ENCODE results near the gene SORCS2. TPM values are rescaled to one million over a fixed set of nuclear protein-coding genes. Genes with fewer than 3 reads are reported as not detected.
A peak's percentile ranks its signal among the peaks of the same experiment; 100 is the strongest.

Gene SORCS2
- total RNA-seq, 1 donor: under 0.01 TPM

GRCh38 chr4:7217039-7217438, 24.7 kb downstream of the SORCS2 start:
- DNase-seq (ENCODE audit: low read depth in 2 of 3, low spot score in 2 of 3): no peak

- DNase-seq (ENCODE audit: low read depth in 2 of 3, low spot score in 2 of 3): no peak
Observed at GRCh38 chr4:7217474-7218321, 25.4 kb downstream of the SORCS2 start.

- no peak for DNase-seq (ENCODE audit: low read depth in 2 of 3, low spot score in 2 of 3)
Observed at GRCh38 chr4:7218686-7219085, 26.3 kb downstream of the SORCS2 start.

- no peak for DNase-seq (ENCODE audit: low read depth in 2 of 3, low spot score in 2 of 3)
Observed at GRCh38 chr4:7222521-7222920, 30.2 kb downstream of the SORCS2 start.

GRCh38 chr4:7223541-7223940, 31.2 kb downstream of the SORCS2 start:
- DNase-seq (ENCODE audit: low read depth in 2 of 3, low spot score in 2 of 3): no peak

- no peak for DNase-seq (ENCODE audit: low read depth in 2 of 3, low spot score in 2 of 3)
Observed at GRCh38 chr4:7224001-7224400, 31.7 kb downstream of the SORCS2 start.

- DNase-seq (ENCODE audit: low read depth in 2 of 3, low spot score in 2 of 3): no peak
Observed at GRCh38 chr4:7224878-7225533, 32.7 kb downstream of the SORCS2 start.

- peak in 1 of 3 donors; percentile 20 for DNase-seq (ENCODE audit: low read depth in 2 of 3, low spot score in 2 of 3)
Observed at GRCh38 chr4:7226439-7226838, 34.1 kb downstream of the SORCS2 start.

GRCh38 chr4:7227008-7227407, 34.7 kb downstream of the SORCS2 start:
- DNase-seq (ENCODE audit: low read depth in 2 of 3, low spot score in 2 of 3): peak in 2 of 3 donors; percentile 20 to 69

- no peak for DNase-seq (ENCODE audit: low read depth in 2 of 3, low spot score in 2 of 3)
Observed at GRCh38 chr4:7228734-7229133, 36.4 kb downstream of the SORCS2 start.

GRCh38 chr4:7232061-7232650, 39.8 kb downstream of the SORCS2 start:
- no peak for DNase-seq (ENCODE audit: low read depth in 2 of 3, low spot score in 2 of 3)

- DNase-seq (ENCODE audit: low read depth in 2 of 3, low spot score in 2 of 3): no peak
Observed at GRCh38 chr4:7233006-7233580, 40.8 kb downstream of the SORCS2 start.

GRCh38 chr4:7233601-7234000, 41.3 kb downstream of the SORCS2 start:
- no peak for DNase-seq (ENCODE audit: low read depth in 2 of 3, low spot score in 2 of 3)

- no peak for DNase-seq (ENCODE audit: low read depth in 2 of 3, low spot score in 2 of 3)
Observed at GRCh38 chr4:7234355-7235029, 42.2 kb downstream of the SORCS2 start.

- no peak for DNase-seq (ENCODE audit: low read depth in 2 of 3, low spot score in 2 of 3)
Observed at GRCh38 chr4:7235030-7235380, 42.7 kb downstream of the SORCS2 start.

- no peak for DNase-seq (ENCODE audit: low read depth in 2 of 3, low spot score in 2 of 3)
Observed at GRCh38 chr4:7236847-7237246, 44.5 kb downstream of the SORCS2 start.

GRCh38 chr4:7237873-7238272, 45.5 kb downstream of the SORCS2 start:
- DNase-seq (ENCODE audit: low read depth in 2 of 3, low spot score in 2 of 3): no peak

- no peak for DNase-seq (ENCODE audit: low read depth in 2 of 3, low spot score in 2 of 3)
Observed at GRCh38 chr4:7238300-7238960, 46.1 kb downstream of the SORCS2 start.

GRCh38 chr4:7239101-7239820, 46.9 kb downstream of the SORCS2 start:
- no peak for DNase-seq (ENCODE audit: low read depth in 2 of 3, low spot score in 2 of 3)

- no peak for DNase-seq (ENCODE audit: low read depth in 2 of 3, low spot score in 2 of 3)
Observed at GRCh38 chr4:7239844-7240243, 47.5 kb downstream of the SORCS2 start.

All from hematopoietic multipotent progenitor cell (in vitro differentiated cells).